IMR-90 (cell line): ENCODE results near the gene BSCL2.

ENCODE experiments used
- BHLHE40 ChIP-seq: fragments of 150-350 bp; IDR thresholded peaks from 2 replicates; pipeline ENCODE4 v1.6.1; 2016; ENCODE audit warnings: mild to moderate bottlenecking, low read depth, low read length
- CEBPB ChIP-seq: IDR thresholded peaks from 2 replicates; pipeline ENCODE4 v1.6.1; 2012; ENCODE audit warnings: low read depth, low read length, improper control_type of control experiment
- CTCF ChIP-seq: conservative IDR thresholded peaks from 2 replicates; pipeline ENCODE4 v1.5.1; 2012; ENCODE audit warnings: mild to moderate bottlenecking, low read depth, low read length, improper control_type of control experiment
- ELK1 ChIP-seq: fragments of 150-350 bp; IDR thresholded peaks from 2 replicates; pipeline ENCODE4 v1.6.1; 2016; ENCODE audit warnings: low read depth, mild to moderate bottlenecking, low read length, moderate library complexity, borderline replicate concordance
- FOS ChIP-seq: fragments of 150-350 bp; IDR thresholded peaks from 2 replicates; pipeline ENCODE4 v1.6.1; 2016; ENCODE audit warnings: low read depth, low read length
- MAFK ChIP-seq: IDR thresholded peaks from 2 replicates; pipeline ENCODE4 v1.6.1; 2012; ENCODE audit warnings: low read depth, low read length, improper control_type of control experiment
- POLR2A ChIP-seq: IDR thresholded peaks from 2 replicates; pipeline ENCODE4 v1.6.1; 2012; ENCODE audit warnings: mild to moderate bottlenecking, low read depth, low read length
- RAD21 ChIP-seq: IDR thresholded peaks from 2 replicates; pipeline ENCODE4 v1.6.1; 2012; ENCODE audit warnings: low read length, improper control_type of control experiment
- RFX5 ChIP-seq: IDR thresholded peaks from 2 replicates; pipeline ENCODE4 v1.8.0; 2012; ENCODE audit warnings: low read depth, mild to moderate bottlenecking, low read length, moderate library complexity
- SMC3 ChIP-seq: fragments of 150-350 bp; IDR thresholded peaks from 2 replicates; pipeline ENCODE4 v1.6.1; 2016; ENCODE audit warnings: low read depth, mild to moderate bottlenecking, antibody characterized with exemption, low read length, moderate library complexity
- USF2 ChIP-seq: fragments of 150-350 bp; IDR thresholded peaks from 2 replicates; pipeline ENCODE4 v1.6.1; 2017; ENCODE audit warnings: mild to moderate bottlenecking, antibody characterized with exemption, low read length, low read depth

- no peak for TF ChIP-seq CTCF
- no peak for TF ChIP-seq FOS
- no peak for TF ChIP-seq BHLHE40
- TF ChIP-seq USF2 = no peak
- TF ChIP-seq POLR2A = no peak
- TF ChIP-seq RAD21 = no peak
- no peak for TF ChIP-seq SMC3
- no peak for TF ChIP-seq CEBPB
- TF ChIP-seq RFX5 = no peak
- no peak for TF ChIP-seq MAFK
- TF ChIP-seq ELK1 = no peak
Measured at GRCh38 chr11:62721994-62722393, 14.8 kb upstream of the BSCL2 start.
